Stimulated activated CD8-positive, alpha-beta memory T cell treated with anti-CD3 and anti-CD28 coated beads, Interleukin-7, amount 100 ng/mL, for 24 hours (primary cell): Measurements from ENCODE around the gene GFM2.
"Not testable (repeated sequence)": the region's sequence is repeated elsewhere in the genome, so short reads cannot be mapped to it uniquely, and the experiment has no call there.

Experiments
- DNase-seq: peaks from one replicate; pipeline ENCODE4 v3.0.0-alpha.2; 2020; ENCODE audit warnings: low read depth

The GFM2 gene

DNA sequence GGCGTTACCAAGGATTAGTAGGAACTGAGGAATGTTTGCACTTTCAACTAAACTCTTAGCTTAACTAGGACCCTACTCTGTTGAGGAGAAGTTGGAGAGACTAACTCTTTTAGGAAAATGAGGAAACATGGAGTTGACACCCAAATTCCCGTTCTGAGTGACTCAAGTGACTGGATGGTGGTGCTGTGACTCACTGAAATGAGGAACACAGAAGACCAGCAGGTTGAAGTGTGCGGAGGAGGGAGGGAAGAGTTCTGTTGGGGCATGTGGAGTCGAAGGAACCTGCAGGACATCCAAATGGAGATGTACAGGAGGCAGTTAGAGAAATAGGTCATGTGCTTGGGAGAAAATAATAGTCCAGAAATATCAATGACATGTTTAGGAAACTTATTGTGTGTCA lies 73.7 kb downstream of the GFM2 start:
- no peak for DNase-seq

DNA sequence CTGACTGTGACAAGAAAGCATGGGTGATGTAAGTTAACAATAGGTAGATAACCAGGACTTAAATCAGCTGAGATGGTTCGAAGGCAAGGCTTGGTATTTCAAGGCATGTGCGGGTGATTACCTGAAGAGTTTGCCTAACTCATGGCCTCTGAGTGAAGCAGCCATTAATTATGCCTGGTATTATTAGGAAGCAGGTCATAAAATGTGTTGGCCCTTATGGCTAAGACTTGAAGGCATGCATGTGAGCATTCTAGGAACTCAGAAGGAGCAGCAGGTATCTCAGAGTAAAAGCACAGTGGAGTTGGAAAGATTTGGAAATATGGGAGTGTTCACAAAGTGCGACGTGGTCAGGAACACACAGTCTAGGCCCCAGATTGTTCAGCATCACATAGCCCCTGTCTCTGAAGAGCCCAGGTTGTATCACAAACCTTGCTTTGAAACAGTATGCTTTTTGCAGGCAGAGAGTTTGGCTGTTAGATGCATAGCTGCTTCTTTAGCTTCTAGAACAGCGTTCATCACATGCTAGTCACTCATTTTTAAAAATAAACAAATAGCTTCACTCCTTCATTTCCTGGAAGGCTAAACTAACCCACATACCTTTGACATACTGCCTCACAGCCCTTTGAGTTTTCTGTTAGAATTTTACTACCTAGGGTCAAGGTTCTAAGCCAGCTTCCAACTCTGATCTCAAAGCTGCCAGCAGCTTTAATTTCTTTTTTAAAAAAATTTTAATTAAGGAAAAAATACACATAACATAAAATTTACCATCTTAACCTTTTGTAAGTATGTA lies 79.8 kb downstream of the GFM2 start:
- no peak for DNase-seq

GRCh38 chr5:74685979-74686631 lies 80.8 kb downstream of the GFM2 start:
- no peak for DNase-seq

DNA sequence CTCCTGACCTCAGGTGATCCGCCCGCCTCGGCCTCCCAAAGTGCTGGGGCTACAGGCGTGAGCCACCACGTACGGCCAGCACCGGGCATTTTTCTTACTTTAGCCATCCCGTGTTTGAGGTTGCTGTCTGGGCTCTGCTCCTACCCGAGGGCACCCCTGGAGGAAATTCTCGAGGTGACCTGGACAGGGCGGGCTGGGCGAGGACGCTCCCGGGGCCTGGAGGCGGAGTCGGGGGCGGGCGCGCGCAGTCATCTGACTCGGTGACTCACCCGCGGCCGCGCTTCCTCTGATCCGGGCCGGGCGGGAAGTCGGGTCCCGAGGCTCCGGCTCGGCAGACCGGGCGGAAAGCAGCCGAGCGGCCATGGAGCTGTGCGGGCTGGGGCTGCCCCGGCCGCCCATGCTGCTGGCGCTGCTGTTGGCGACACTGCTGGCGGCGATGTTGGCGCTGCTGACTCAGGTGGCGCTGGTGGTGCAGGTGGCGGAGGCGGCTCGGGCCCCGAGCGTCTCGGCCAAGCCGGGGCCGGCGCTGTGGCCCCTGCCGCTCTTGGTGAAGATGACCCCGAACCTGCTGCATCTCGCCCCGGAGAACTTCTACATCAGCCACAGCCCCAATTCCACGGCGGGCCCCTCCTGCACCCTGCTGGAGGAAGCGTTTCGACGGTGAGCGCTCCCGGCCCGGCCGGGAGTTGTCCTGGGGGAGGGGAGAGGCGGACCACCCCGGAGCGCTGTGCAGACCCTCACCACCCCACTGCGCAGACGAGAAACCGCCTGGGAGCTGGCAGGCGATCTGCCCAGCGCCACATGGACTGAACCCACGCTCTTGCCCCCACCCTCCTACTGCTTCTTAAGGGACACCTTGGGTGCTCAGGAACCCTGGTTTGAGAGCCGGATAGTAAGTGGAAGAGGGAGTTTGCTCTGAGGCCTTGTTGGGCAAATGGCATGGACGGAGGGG lies 81.7 kb downstream of the GFM2 start, which contains the start of gene HEXB:
TSS of gene HEXB (plus strand) at position 334 of the 952 bp plus-strand sequence. CDS start at position 362, 28 bp downstream.
- DNase-seq = peak; percentile 69

DNA sequence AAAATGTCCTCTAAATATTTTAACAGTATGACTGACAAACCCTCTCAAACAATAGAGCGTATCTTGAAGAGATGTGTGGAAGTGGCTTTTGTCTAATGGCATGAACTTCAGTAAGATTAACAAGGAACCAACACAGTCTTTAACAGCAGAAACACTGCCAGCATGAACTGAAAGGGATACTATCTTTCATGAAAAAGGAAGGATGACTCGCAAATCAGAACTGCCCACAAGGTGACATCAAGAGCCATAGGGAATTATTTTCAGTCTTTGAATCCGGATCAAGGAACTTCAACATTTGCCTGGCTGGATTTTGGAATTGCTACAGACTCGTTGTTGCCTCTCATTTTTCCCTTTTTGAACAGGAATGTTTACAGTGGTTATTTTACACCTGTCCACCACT lies 87.0 kb downstream of the GFM2 start:
- DNase-seq = no peak

GRCh38 chr5:74679300-74679699 lies 87.6 kb downstream of the GFM2 start:
- not testable (repeated sequence) for DNase-seq

DNA sequence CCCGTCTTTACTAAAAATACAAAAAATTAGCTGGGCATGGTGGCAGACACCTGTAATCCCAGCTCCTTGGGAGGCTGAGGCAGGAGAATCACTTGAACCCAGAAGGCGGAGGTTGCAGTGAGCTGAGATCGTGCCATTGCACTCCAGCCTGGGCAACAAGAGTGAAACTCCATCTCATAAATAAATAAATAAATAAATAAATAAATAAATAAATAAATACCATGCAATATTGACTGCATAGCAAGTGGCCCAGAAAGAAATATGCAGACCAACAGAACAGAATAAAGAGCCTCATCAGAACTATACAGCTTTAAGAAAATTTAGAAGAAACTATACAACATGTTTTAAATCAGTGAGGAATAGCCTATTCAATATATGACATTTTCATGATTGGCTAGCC lies 88.8 kb downstream of the GFM2 start:
- not testable (repeated sequence) for DNase-seq

- not testable (repeated sequence) for DNase-seq
Measured at GRCh38 chr5:74676466-74676865, 90.5 kb downstream of the GFM2 start.

DNA sequence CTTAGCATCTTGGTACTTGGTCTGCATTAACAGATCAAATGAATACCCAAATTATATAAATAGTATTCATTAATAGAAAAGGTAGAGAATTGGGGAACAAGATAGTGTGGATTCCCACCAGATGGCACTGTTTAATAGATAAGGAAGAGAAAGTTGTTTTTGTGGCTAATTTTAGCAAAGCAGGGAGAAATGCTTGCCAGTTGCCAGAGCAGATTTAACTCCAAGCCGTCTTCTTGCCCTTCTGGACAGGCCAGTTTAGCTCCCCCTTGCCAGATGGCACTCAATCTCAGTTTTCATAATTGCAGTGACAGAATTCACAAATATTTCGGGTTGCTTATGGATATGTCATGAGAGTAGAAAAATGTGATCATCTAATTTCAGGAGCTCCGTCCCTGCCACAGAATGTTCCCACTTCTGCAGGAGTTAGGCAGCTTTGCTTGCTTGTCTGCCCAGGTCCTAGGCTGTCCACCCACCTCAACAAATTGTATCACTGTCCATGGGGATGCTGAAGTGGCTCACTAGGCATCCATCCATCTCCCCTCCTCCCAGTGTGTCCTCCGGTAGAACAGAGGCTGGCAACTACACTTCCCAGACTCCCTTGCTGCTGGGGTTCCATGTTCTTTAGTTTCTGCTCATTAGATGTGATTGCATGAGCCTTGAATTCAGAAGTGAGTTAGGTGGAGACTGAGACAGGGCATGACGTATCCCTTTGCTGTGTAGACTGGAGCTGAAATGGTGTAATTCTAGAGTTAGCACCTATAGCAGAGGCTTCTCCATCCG lies 93.7 kb downstream of the GFM2 start:
- DNase-seq = no peak

DNA sequence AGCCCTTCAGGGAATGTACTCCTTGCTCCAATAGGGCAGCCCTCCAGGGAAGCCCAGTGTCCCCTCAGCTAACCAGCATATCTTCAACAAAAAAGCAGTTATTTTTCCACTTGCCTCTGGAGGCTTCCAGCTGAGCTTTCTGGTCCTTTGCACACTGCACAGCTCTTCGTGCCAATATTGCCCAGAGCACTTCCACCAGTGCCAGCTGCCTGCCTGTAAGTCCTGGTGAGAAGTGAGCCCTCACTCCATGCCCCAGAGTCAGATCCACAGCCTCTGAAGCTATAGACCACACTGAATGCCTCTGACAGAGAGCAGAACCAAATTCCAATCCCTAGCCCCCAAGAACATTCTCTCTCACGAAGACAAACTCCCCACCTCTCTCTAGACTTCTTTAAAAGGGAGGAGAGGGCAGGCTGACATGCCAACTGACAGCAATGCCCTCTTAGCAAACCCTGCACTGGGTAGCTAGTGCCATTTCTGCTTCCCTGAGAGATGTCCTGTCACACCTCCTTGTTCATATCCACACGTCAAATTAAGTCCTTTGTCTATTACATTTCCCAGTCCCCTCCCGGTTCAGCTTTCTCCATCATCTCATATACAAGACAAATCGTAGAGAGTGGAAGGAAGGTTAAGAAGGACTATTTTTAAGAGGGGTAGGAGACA lies 94.6 kb downstream of the GFM2 start:
- DNase-seq = no peak
